HFF-Myc (cell line): Measurements from ENCODE around the gene ADARB1.
"Not testable (repeated sequence)": the region's sequence is repeated elsewhere in the genome, so short reads cannot be mapped to it uniquely, and the experiment has no call there.

Experiments
- DNase-seq: peaks from one replicate; pipeline ENCODE4 v3.0.0-alpha.2; 2011; ENCODE audit warnings: low read depth; ENCODE audit errors: extremely low read depth
- H3K4me3 ChIP-seq: replicated peaks from 2 replicates; pipeline ENCODE4 v1.5.1; 2011; ENCODE audit warnings: low read depth, mild to moderate bottlenecking, control low read depth, low read length
- CTCF ChIP-seq: IDR thresholded peaks from 2 replicates; pipeline ENCODE4 v1.5.1; 2012; ENCODE audit warnings: mild to moderate bottlenecking, low read depth, low read length, control low read depth; ENCODE audit errors: missing control alignments

The ADARB1 gene

GRCh38 chr21:45143855-45144254 is 69.5 kb downstream of the ADARB1 start:
- DNase-seq, result no peak
- H3K4me3 ChIP-seq, result no peak overlapping the region
- no peak for TF ChIP-seq CTCF

GRCh38 chr21:45145146-45145545 is 70.8 kb downstream of the ADARB1 start:
- H3K4me3 ChIP-seq, result no peak overlapping the region
- TF ChIP-seq CTCF, result no peak
- DNase-seq, result no peak

GRCh38 chr21:45145846-45146245 is 71.5 kb downstream of the ADARB1 start:
- not testable (repeated sequence) for DNase-seq, H3K4me3 ChIP-seq

GRCh38 chr21:45146306-45146705 is 71.9 kb downstream of the ADARB1 start:
- H3K4me3 ChIP-seq, result no peak overlapping the region
- DNase-seq, result no peak
- no peak for TF ChIP-seq CTCF

- DNase-seq, result no peak
- H3K4me3 ChIP-seq, result no peak overlapping the region
- no peak for TF ChIP-seq CTCF
These were observed 72.4 kb downstream of the ADARB1 start for GRCh38 chr21:45146801-45147200.

- no peak for TF ChIP-seq CTCF
- DNase-seq, result no peak
- no peak overlapping the region for H3K4me3 ChIP-seq
These were observed 73.3 kb downstream of the ADARB1 start for GRCh38 chr21:45147473-45148315.

GRCh38 chr21:45148316-45148990 is 74.1 kb downstream of the ADARB1 start:
- no peak for DNase-seq
- no peak overlapping the region for H3K4me3 ChIP-seq
- no peak for TF ChIP-seq CTCF
